GM23338 (cell line): Measurements from ENCODE around the gene OBSCN.

Source experiments
- CTCF ChIP-seq, 2 experiments: fragments of 200-600 bp in 1 of 2; sonication (generic) in 1 of 2; conservative IDR thresholded peaks; 2 replicates each; pipeline versions ENCODE4 v1.5.1 to v1.6.1; 2016 to 2017; ENCODE audit warnings: antibody characterized with exemption in 2 of 2, low read depth in 2 of 2, mild to moderate bottlenecking in 2 of 2, moderate library complexity in 1 of 2
- ETS1 ChIP-seq: IDR thresholded peaks from 2 replicates; pipeline ENCODE4 v1.6.1; 2016; ENCODE audit warnings: antibody characterized with exemption
- EZH2 ChIP-seq: fragments of 200-600 bp; sonication (generic); IDR thresholded peaks from one replicate; pipeline ENCODE4 v1.8.0; 2017; ENCODE audit warnings: antibody characterized with exemption, mild to moderate bottlenecking, low read depth; ENCODE audit not compliant: unreplicated experiment
- EZH2phosphoT487 ChIP-seq: fragments of 200-600 bp; sonication (generic); IDR thresholded peaks from one replicate; pipeline ENCODE4 v1.8.1; 2018; ENCODE audit warnings: antibody characterized with exemption; ENCODE audit not compliant: unreplicated experiment
- JUNB ChIP-seq: IDR thresholded peaks from one replicate; pipeline ENCODE4 v1.6.1; 2016; ENCODE audit warnings: antibody characterized with exemption; ENCODE audit not compliant: unreplicated experiment
- NANOG ChIP-seq: IDR thresholded peaks from 2 replicates; pipeline ENCODE4 v1.6.1; 2016; ENCODE audit warnings: antibody characterized with exemption, borderline replicate concordance
- POLR2AphosphoS5 ChIP-seq: IDR thresholded peaks from 2 replicates; pipeline ENCODE4 v1.6.1; 2016; ENCODE audit warnings: antibody characterized with exemption, low read depth
- REST ChIP-seq: IDR thresholded peaks from one replicate; pipeline ENCODE4 v1.6.1; 2018; ENCODE audit warnings: antibody characterized with exemption; ENCODE audit not compliant: unreplicated experiment
- STAT1 ChIP-seq: IDR thresholded peaks from one replicate; pipeline ENCODE4 v1.6.1; 2016; ENCODE audit warnings: antibody characterized with exemption; ENCODE audit not compliant: unreplicated experiment
- ZNF114 ChIP-seq: fragments of 250-450 bp; sonication (Bioruptor Pico); IDR thresholded peaks from 2 replicates; pipeline ENCODE4 v1.5.0; 2020; ENCODE audit warnings: mild to moderate bottlenecking, moderate library complexity

GRCh38 chr1:228333739-228334115 is 125.9 kb downstream of the OBSCN start:
- TF ChIP-seq CTCF (conservative IDR thresholded peaks at IDR 0.05; ENCODE audit: low read depth in 2 of 2) (no peak), JUNB (no peak), EZH2 (no peak), REST (no peak), POLR2AphosphoS5 (no peak), ETS1 (no peak), EZH2phosphoT487 (no peak), STAT1 (no peak), ZNF114 (CRISPR knock-in tag) (no peak), NANOG (no peak)
